Measurements from ENCODE around the gene ZNF385C. TPM values are rescaled to one million over a fixed set of nuclear protein-coding genes. Genes with fewer than 3 reads are reported as not detected.
A peak's percentile ranks its signal among the peaks of the same experiment; 100 is the strongest.

ZNF385C gene
- total RNA-seq, 1 experiment from 2014 or later: 1.1 TPM

GRCh38 chr17:42051645-42052044 lies 46.6 kb downstream of the ZNF385C start:
- no peaks in the 10 kb centered on the region for H3K36me3 ChIP-seq (ENCODE audit: control insufficient read depth in 1 of 2, insufficient read depth in 2 of 2, low read length in 2 of 2)
- no peaks in the 10 kb centered on the region for H3K9me2 ChIP-seq (ENCODE audit: insufficient read depth)
- H4K20me1 ChIP-seq (ENCODE audit: insufficient read depth): no peaks in the 10 kb centered on the region
- DNase-seq (ENCODE audit: low read depth, low spot score) (no peak), ATAC-seq (no peak)
- H3K9me3 ChIP-seq (ENCODE audit: control insufficient read depth in 1 of 2, insufficient read depth in 1 of 2, low read depth in 1 of 2, low read length in 2 of 2): no peaks in the 10 kb centered on the region
- peak overlapping the region in 1 of 2 experiments; percentile 76; a peak in 1 of 4 replicates for H3K4me3 ChIP-seq (replicated peaks in 1 of 2; ENCODE audit: low read depth in 1 of 2, low read length in 2 of 2)
- RAD21 ChIA-PET (ENCODE audit: low non-redundant PET in 1 of 2, low total read pairs in 2 of 2, uncharacterized antibody in 2 of 2, unreplicated experiment in 2 of 2): no interaction called here
- TF ChIP-seq ZFX (IDR thresholded peaks at IDR 0.05): no peak
- TF ChIP-seq, protein P1, sequence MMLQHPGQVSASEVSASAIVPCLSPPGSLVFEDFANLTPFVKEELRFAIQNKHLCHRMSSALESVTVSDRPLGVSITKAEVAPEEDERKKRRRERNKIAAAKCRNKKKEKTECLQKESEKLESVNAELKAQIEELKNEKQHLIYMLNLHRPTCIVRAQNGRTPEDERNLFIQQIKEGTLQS (IDR thresholded peaks at IDR 0.05): no peak
- no peak for TF ChIP-seq ELF1 (IDR thresholded peaks at IDR 0.05; ENCODE audit: borderline replicate concordance, low read depth)
- no peak for TF ChIP-seq CTCF (IDR thresholded peaks at IDR 0.05 in 2 of 3, conservative IDR thresholded peaks at IDR 0.05 in 1 of 3; ENCODE audit: borderline replicate concordance in 1 of 3, insufficient read depth in 1 of 3, low read depth in 2 of 3, low read length in 2 of 3)
- TF ChIP-seq JUND (IDR thresholded peaks at IDR 0.05): no peak
- TF ChIP-seq MAX (IDR thresholded peaks at IDR 0.05): no peak
- TF ChIP-seq EZH2 (IDR thresholded peaks at IDR 0.05): no peak
- TF ChIP-seq, protein P2, sequence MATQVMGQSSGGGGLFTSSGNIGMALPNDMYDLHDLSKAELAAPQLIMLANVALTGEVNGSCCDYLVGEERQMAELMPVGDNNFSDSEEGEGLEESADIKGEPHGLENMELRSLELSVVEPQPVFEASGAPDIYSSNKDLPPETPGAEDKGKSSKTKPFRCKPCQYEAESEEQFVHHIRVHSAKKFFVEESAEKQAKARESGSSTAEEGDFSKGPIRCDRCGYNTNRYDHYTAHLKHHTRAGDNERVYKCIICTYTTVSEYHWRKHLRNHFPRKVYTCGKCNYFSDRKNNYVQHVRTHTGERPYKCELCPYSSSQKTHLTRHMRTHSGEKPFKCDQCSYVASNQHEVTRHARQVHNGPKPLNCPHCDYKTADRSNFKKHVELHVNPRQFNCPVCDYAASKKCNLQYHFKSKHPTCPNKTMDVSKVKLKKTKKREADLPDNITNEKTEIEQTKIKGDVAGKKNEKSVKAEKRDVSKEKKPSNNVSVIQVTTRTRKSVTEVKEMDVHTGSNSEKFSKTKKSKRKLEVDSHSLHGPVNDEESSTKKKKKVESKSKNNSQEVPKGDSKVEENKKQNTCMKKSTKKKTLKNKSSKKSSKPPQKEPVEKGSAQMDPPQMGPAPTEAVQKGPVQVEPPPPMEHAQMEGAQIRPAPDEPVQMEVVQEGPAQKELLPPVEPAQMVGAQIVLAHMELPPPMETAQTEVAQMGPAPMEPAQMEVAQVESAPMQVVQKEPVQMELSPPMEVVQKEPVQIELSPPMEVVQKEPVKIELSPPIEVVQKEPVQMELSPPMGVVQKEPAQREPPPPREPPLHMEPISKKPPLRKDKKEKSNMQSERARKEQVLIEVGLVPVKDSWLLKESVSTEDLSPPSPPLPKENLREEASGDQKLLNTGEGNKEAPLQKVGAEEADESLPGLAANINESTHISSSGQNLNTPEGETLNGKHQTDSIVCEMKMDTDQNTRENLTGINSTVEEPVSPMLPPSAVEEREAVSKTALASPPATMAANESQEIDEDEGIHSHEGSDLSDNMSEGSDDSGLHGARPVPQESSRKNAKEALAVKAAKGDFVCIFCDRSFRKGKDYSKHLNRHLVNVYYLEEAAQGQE (IDR thresholded peaks at IDR 0.05; ENCODE audit: low read depth): no peak
- TF ChIP-seq RAD21 (IDR thresholded peaks at IDR 0.05; ENCODE audit: low read depth): no peak
- TF ChIP-seq CBX3 (IDR thresholded peaks at IDR 0.05; ENCODE audit: low read depth): no peak
- TF ChIP-seq POLR2A (IDR thresholded peaks at IDR 0.05; ENCODE audit: borderline replicate concordance, extremely low read depth, insufficient read depth, insufficient read length): no peak
- TF ChIP-seq ZNF274 (IDR thresholded peaks at IDR 0.05; ENCODE audit: low read depth, low read length): no peak
- no peak for TF ChIP-seq EZH2phosphoT487 (IDR thresholded peaks at IDR 0.05; ENCODE audit: borderline replicate concordance)
- TF ChIP-seq YY1 (IDR thresholded peaks at IDR 0.05; ENCODE audit: extremely low read depth, insufficient replicate concordance, low read depth, low read length): no peak
- TF ChIP-seq CEBPB (IDR thresholded peaks at IDR 0.05; ENCODE audit: low read depth): no peak
- TF ChIP-seq EGR1 (IDR thresholded peaks at IDR 0.05; ENCODE audit: low read depth): no peak
- no peak for TF ChIP-seq SIN3A (IDR thresholded peaks at IDR 0.05; ENCODE audit: low read depth)
- peak overlapping the region; percentile 94 for H3K4me2 ChIP-seq (ENCODE audit: low read length)
- no peak overlapping the region for H3K27ac ChIP-seq (ENCODE audit: low read depth, low read length)
- H3K79me2 ChIP-seq (ENCODE audit: insufficient read depth, low read length): no peaks in the 10 kb centered on the region
- no TSS peak for BruUV-seq (replicated peaks)
- no peak overlapping the region for H3K9ac ChIP-seq (ENCODE audit: low read length)
- H3K4me1 ChIP-seq (ENCODE audit: control insufficient read depth in 1 of 2, insufficient read depth in 2 of 2, low read length in 2 of 2): peaks cover 19 to 38% of the 10 kb centered on the region in 2 experiments
- CTCF ChIA-PET: interaction anchor here (1.2 kb wide), 1 partner anchor 14 kb away, joined by 3 read pairs; no protein-coding TSS in a partner anchor
- no peak overlapping the region for H2AFZ ChIP-seq (ENCODE audit: low read depth, low read length, poor library complexity, severe bottlenecking)
- POLR2A ChIA-PET: interaction anchor here (0.9 kb wide), 1 partner anchor 32 kb away, joined by 3 read pairs; the partner anchor contains the start of gene NKIRAS2
- H3K27me3 ChIP-seq (ENCODE audit: insufficient read depth, low read length): peaks cover 11% of the 10 kb centered on the region; the same call in 1 of the 2 replicates
- intact Hi-C loops (cut with micrococcal nuclease): no loop called here
